Activated CD8-positive, alpha-beta T cell treated with anti-CD3 and anti-CD28 coated beads for 36 hours (primary cell): ENCODE measurements around the gene BTC. TPM values are rescaled to one million over a fixed set of nuclear protein-coding genes. Genes with fewer than 3 reads are reported as not detected.
A peak's percentile ranks its signal among the peaks of the same experiment; 100 is the strongest.

Experiments used
- ATAC-seq: fragments of 200-7000 bp; cut with Tn5 transposase; one replicate; pipeline ENCODE4 v1.10.0; 2021; ENCODE audit warnings: mild to moderate bottlenecking, moderate library complexity
- CTCF ChIA-PET: fragments of 350-600 bp; sonication (Branson Sonifier 250); formaldehyde crosslinking; loops from one replicate; lab custom pipeline; 2021; ENCODE audit warnings: antibody characterized with exemption; lab: Charles Lee
- POLR2A ChIA-PET: fragments of 350-600 bp; sonication (Branson Sonifier 250); formaldehyde crosslinking; loops from one replicate; lab custom pipeline; 2021; ENCODE audit warnings: antibody characterized with exemption; lab: Charles Lee
- DNase-seq: peaks from one replicate; pipeline ENCODE4 v3.0.0-alpha.2; 2020
- H3K27ac Mint-ChIP-seq: one replicate; pipeline ENCODE4 v1.8.0; 2021; ENCODE audit warnings: mild to moderate bottlenecking, mixed read lengths
- H3K27me3 Mint-ChIP-seq: one replicate; pipeline ENCODE4 v1.8.0; 2021; ENCODE audit warnings: mixed read lengths
- H3K36me3 Mint-ChIP-seq: one replicate; pipeline ENCODE4 v1.8.0; 2021; ENCODE audit warnings: low read depth, mixed read lengths
- H3K4me1 Mint-ChIP-seq: one replicate; pipeline ENCODE4 v1.8.0; 2021; ENCODE audit warnings: low read depth, mixed read lengths
- H3K4me3 Mint-ChIP-seq: one replicate; pipeline ENCODE4 v1.8.0; 2021; ENCODE audit warnings: mild to moderate bottlenecking, moderate library complexity, mixed read lengths
- H3K9me3 Mint-ChIP-seq: one replicate; pipeline ENCODE4 v1.8.0; 2021; ENCODE audit warnings: mixed read lengths
- CTCF ChIP-seq: fragments of 200-600 bp; IDR thresholded peaks from one replicate; pipeline ENCODE4 v1.8.0; 2022; ENCODE audit warnings: antibody characterized with exemption, mild to moderate bottlenecking
- intact Hi-C: fragments of 100-400 bp; cut with micrococcal nuclease; formaldehyde crosslinking; loops from one replicate; pipeline ENCODE4 v1.10.0; 2022
- total RNA-seq, 2 experiments: library from RNA; stranded (reverse); gene quantifications; one replicate each; pipeline ENCODE4 v1.2.3, GENCODE V29; 2021

The BTC gene
- total RNA-seq, 2 experiments from 2014 or later: not detected

- DNase-seq (no peak), ATAC-seq (no peak)
- Mint-ChIP-seq H3K36me3 (no peaks in the 10 kb centered on the region), H3K9me3 (no peaks in the 10 kb centered on the region), H3K27me3 (peaks cover 6% of the 10 kb centered on the region), H3K4me1 (no peaks in the 10 kb centered on the region), H3K27ac (no peak overlapping the region), H3K4me3 (no peak overlapping the region)
- ChIA-PET CTCF (no interaction called here), POLR2A (no interaction called here)
- intact Hi-C loops: no loop called here
- no peak for TF ChIP-seq CTCF
Observed at GRCh38 chr4:74800310-74800709, 6.0 kb upstream of the BTC start.

GRCh38 chr4:74796631-74797030 is 2.3 kb upstream of the BTC start:
- no peaks in the 10 kb centered on the region for H3K9me3 Mint-ChIP-seq
- H3K27me3 Mint-ChIP-seq: peaks cover 31% of the 10 kb centered on the region
- DNase-seq: no peak
- ChIA-PET CTCF (no interaction called here), POLR2A (no interaction called here)
- H3K4me3 Mint-ChIP-seq: no peak overlapping the region
- no peak overlapping the region for H3K27ac Mint-ChIP-seq
- ATAC-seq: no peak
- intact Hi-C loops: no loop called here
- no peak for TF ChIP-seq CTCF
- H3K4me1 Mint-ChIP-seq: no peaks in the 10 kb centered on the region
- no peaks in the 10 kb centered on the region for H3K36me3 Mint-ChIP-seq

GRCh38 chr4:74793757-74794381 is 454 bp downstream of the BTC start:
- no peaks in the 10 kb centered on the region for H3K9me3 Mint-ChIP-seq
- intact Hi-C loops: no loop called here
- ATAC-seq (peak; percentile 47), DNase-seq (peak; percentile 13)
- ChIA-PET POLR2A (no interaction called here), CTCF (no interaction called here)
- no peak overlapping the region for H3K4me3 Mint-ChIP-seq
- no peak for TF ChIP-seq CTCF
- no peaks in the 10 kb centered on the region for H3K4me1 Mint-ChIP-seq
- no peaks in the 10 kb centered on the region for H3K36me3 Mint-ChIP-seq
- H3K27me3 Mint-ChIP-seq: peaks cover 32% of the 10 kb centered on the region
- H3K27ac Mint-ChIP-seq: no peak overlapping the region

GRCh38 chr4:74790652-74791051 is 3.7 kb downstream of the BTC start:
- intact Hi-C loops: no loop called here
- no peak for TF ChIP-seq CTCF
- ATAC-seq (no peak), DNase-seq (no peak)
- Mint-ChIP-seq H3K36me3 (no peaks in the 10 kb centered on the region), H3K27ac (no peak overlapping the region), H3K4me3 (no peak overlapping the region), H3K4me1 (no peaks in the 10 kb centered on the region), H3K27me3 (peaks cover 29% of the 10 kb centered on the region), H3K9me3 (no peaks in the 10 kb centered on the region)
- ChIA-PET POLR2A (no interaction called here), CTCF (no interaction called here)

GRCh38 chr4:74789518-74789917 is 4.8 kb downstream of the BTC start:
- H3K36me3 Mint-ChIP-seq: no peaks in the 10 kb centered on the region
- CTCF ChIA-PET: no interaction called here
- no peak for DNase-seq

More at GRCh38 chr4:74789518-74789917, 4.8 kb downstream of the BTC start:
- TF ChIP-seq CTCF: no peak
- POLR2A ChIA-PET: interaction anchor here (0.5 kb wide), 1 partner anchor 42 kb away, joined by 3 read pairs; no protein-coding TSS in a partner anchor
- no peak for ATAC-seq
- peaks cover 22% of the 10 kb centered on the region for H3K27me3 Mint-ChIP-seq
- H3K4me1 Mint-ChIP-seq: no peaks in the 10 kb centered on the region
- H3K4me3 Mint-ChIP-seq: no peak overlapping the region
- H3K27ac Mint-ChIP-seq: no peak overlapping the region
- intact Hi-C loops: no loop called here
- H3K9me3 Mint-ChIP-seq: no peaks in the 10 kb centered on the region
